Activated CD4-positive, alpha-beta T cell treated with anti-CD3 and anti-CD28 coated beads, Interleukin-2, amount 10 ng/mL, durations not matched to agents 7 days and 5 days (primary cell): ENCODE results near the gene PCDHGA2. TPM values are rescaled to one million over a fixed set of nuclear protein-coding genes. Genes with fewer than 3 reads are reported as not detected.
"Not testable (repeated sequence)": the region's sequence is repeated elsewhere in the genome, so short reads cannot be mapped to it uniquely, and the experiment has no call there.

Experiments
- CTCF ChIA-PET: fragments of 350-600 bp; sonication (Branson Sonifier 250); formaldehyde crosslinking; loops from one replicate; lab custom pipeline; 2021; ENCODE audit warnings: antibody characterized with exemption; lab: Charles Lee
- POLR2A ChIA-PET: fragments of 350-600 bp; sonication (Branson Sonifier 250); formaldehyde crosslinking; loops from one replicate; lab custom pipeline; 2021; ENCODE audit warnings: antibody characterized with exemption; lab: Charles Lee
- DNase-seq: peaks from one replicate; pipeline ENCODE4 v3.0.0-alpha.2; 2020
- H3K27ac Mint-ChIP-seq: one replicate; pipeline ENCODE4 v1.8.0; 2021; ENCODE audit warnings: mild to moderate bottlenecking, moderate library complexity, mixed read lengths
- H3K27me3 Mint-ChIP-seq: one replicate; pipeline ENCODE4 v1.8.0; 2021; ENCODE audit warnings: mixed read lengths
- H3K36me3 Mint-ChIP-seq: one replicate; pipeline ENCODE4 v1.8.0; 2021; ENCODE audit warnings: low read depth, mixed read lengths
- H3K4me1 Mint-ChIP-seq: one replicate; pipeline ENCODE4 v1.8.0; 2021; ENCODE audit warnings: mixed read lengths
- H3K4me3 Mint-ChIP-seq: one replicate; pipeline ENCODE4 v1.8.0; 2021; ENCODE audit warnings: mild to moderate bottlenecking, moderate library complexity, mixed read lengths
- H3K9me3 Mint-ChIP-seq: one replicate; pipeline ENCODE4 v1.8.0; 2021; ENCODE audit warnings: mixed read lengths
- total RNA-seq, 2 experiments: library from RNA; stranded (reverse); gene quantifications; one replicate each; pipeline ENCODE4 v1.2.3, GENCODE V29; 2021

Gene PCDHGA2
- total RNA-seq = not detected

- no peak within 1 kb of the TSS for H3K4me3 Mint-ChIP-seq
- ChIA-PET POLR2A (no interaction called here), CTCF (interaction anchor here (0.7 to 2.9 kb wide), 5 partner anchors 8 to 82 kb away, joined by 3 to 17 read pairs (median 3); partner anchors contain the start of genes PCDHGA1, PCDHGA11, PCDHGB1 and TAF7)
- H3K27me3 Mint-ChIP-seq = peaks cover 43% of the 10 kb centered on the region
- DNase-seq = no peak
- no peak within 1 kb of the TSS for H3K27ac Mint-ChIP-seq
- H3K36me3 Mint-ChIP-seq = peaks cover 7% of the 10 kb centered on the region
- peaks cover 35% of the 10 kb centered on the region for H3K9me3 Mint-ChIP-seq
- no peaks in the 10 kb centered on the region for H3K4me1 Mint-ChIP-seq
Measured at GRCh38 chr5:141338538-141339306, at the start of gene PCDHGA2. TSS of gene PCDHGA2 (plus strand) at chr5:141338760.

- Mint-ChIP-seq H3K9me3 (peaks cover 50% of the 10 kb centered on the region), H3K4me3 (no peak overlapping the region), H3K36me3 (peaks cover 6% of the 10 kb centered on the region), H3K27me3 (no peaks in the 10 kb centered on the region), H3K27ac (no peak overlapping the region), H3K4me1 (no peaks in the 10 kb centered on the region)
- CTCF ChIA-PET = no interaction called here
- POLR2A ChIA-PET = no interaction called here
- no peak for DNase-seq
Measured at GRCh38 chr5:141298376-141298775, 40.2 kb upstream of the PCDHGA2 start.

GRCh38 chr5:141303756-141304155, 34.8 kb upstream of the PCDHGA2 start, which contains the start of gene SLC25A2:
TSS of gene SLC25A2 (minus strand) at chr5:141304049. CDS start at chr5:141303865, 184 bp downstream.
- ChIA-PET POLR2A (no interaction called here), CTCF (interaction anchor here (0.9 kb wide), 1 partner anchor 16 kb away, joined by 7 read pairs; no protein-coding TSS in a partner anchor)
- Mint-ChIP-seq H3K27me3 (no peaks in the 10 kb centered on the region), H3K9me3 (peaks cover 62% of the 10 kb centered on the region), H3K4me1 (no peaks in the 10 kb centered on the region), H3K4me3 (no peak within 1 kb of the TSS), H3K36me3 (peaks cover 12% of the 10 kb centered on the region), H3K27ac (no peak within 1 kb of the TSS)
- no peak for DNase-seq

- ChIA-PET POLR2A (no interaction called here), CTCF (interaction anchor here (0.6 kb wide), 1 partner anchor 44 kb away, joined by 3 read pairs; no protein-coding TSS in a partner anchor)
- no peak for DNase-seq
- Mint-ChIP-seq H3K9me3 (peaks cover 55% of the 10 kb centered on the region), H3K36me3 (peaks cover 14% of the 10 kb centered on the region), H3K4me3 (no peak overlapping the region), H3K4me1 (no peaks in the 10 kb centered on the region), H3K27ac (no peak overlapping the region), H3K27me3 (no peaks in the 10 kb centered on the region)
Measured at GRCh38 chr5:141306630-141307029, 31.9 kb upstream of the PCDHGA2 start.

DNA sequence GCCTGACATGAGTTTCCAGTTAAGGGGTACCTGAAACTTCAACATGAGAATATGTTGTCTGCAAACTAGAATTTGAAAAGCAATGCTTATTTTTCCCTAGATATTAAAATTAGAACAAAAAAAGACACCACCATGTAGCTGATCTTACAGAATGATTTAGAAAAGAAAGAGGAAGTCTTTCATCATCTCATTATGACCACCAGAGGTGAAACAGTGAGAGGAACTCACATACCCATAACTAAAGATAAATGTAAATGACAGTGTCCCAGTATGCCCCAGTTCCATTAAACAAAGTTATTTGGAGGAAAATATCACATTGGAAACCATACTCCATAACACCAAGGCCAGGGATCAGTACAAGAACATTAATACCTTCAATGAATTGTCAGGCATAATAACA, 24.8 kb upstream of the PCDHGA2 start:
- no peaks in the 10 kb centered on the region for H3K27me3 Mint-ChIP-seq
- peaks cover 52% of the 10 kb centered on the region for H3K9me3 Mint-ChIP-seq
- peaks cover 58% of the 10 kb centered on the region for H3K36me3 Mint-ChIP-seq
- H3K4me1 Mint-ChIP-seq = peaks cover 6% of the 10 kb centered on the region
- CTCF ChIA-PET = no interaction called here
- POLR2A ChIA-PET = no interaction called here
- H3K4me3 Mint-ChIP-seq = no peak overlapping the region
- DNase-seq = no peak
- H3K27ac Mint-ChIP-seq = no peak overlapping the region

DNA sequence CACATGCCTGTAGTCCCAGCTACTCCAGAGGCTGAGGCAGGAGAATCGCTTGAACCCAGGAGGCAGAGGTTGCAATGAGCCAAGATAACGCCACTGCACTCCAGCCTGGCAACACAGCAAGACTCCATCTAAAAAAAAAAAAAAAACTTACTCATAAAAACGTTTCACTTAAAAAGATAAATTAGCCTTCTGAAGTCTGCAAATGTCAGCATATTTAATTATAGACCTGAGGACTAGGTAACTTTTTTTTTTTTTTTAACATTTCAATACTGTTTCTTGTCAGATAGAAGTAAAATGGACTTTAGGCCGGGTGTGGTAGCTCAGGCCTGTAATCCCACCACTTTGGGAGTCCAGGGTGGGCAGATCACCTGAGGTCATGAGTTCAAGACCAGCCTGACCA, 21.6 kb upstream of the PCDHGA2 start:
- H3K27ac Mint-ChIP-seq, DNase-seq, H3K27me3 Mint-ChIP-seq, CTCF ChIA-PET, H3K4me3 Mint-ChIP-seq: not testable (repeated sequence)
- H3K9me3 Mint-ChIP-seq = peaks cover 62% of the 10 kb centered on the region
- H3K36me3 Mint-ChIP-seq = peaks cover 83% of the 10 kb centered on the region
- POLR2A ChIA-PET = interaction anchor here (0.6 kb wide), 1 partner anchor 47 kb away, joined by 3 read pairs; the partner anchor contains the start of gene PCDHGA5
- H3K4me1 Mint-ChIP-seq = peaks cover 30% of the 10 kb centered on the region

- ChIA-PET CTCF (interaction anchor here (0.7 to 4.3 kb wide), 9 partner anchors 10 to 517 kb away, joined by 3 to 40 read pairs (median 8); partner anchors contain the start of genes PCDHGA1, PCDHGA2 and PCDHGB1), POLR2A (no interaction called here)
- DNase-seq = no peak
- peak overlapping the region; percentile 89 for H3K4me3 Mint-ChIP-seq
- H3K36me3 Mint-ChIP-seq = peaks cover 69% of the 10 kb centered on the region
- no peaks in the 10 kb centered on the region for H3K27me3 Mint-ChIP-seq
- peak overlapping the region; percentile 33 for H3K27ac Mint-ChIP-seq
- H3K9me3 Mint-ChIP-seq = peaks cover 54% of the 10 kb centered on the region
- peaks cover 30% of the 10 kb centered on the region for H3K4me1 Mint-ChIP-seq
Measured at GRCh38 chr5:141319202-141319601, 19.4 kb upstream of the PCDHGA2 start.

- DNase-seq = no peak
- Mint-ChIP-seq H3K9me3 (peaks cover 53% of the 10 kb centered on the region), H3K4me3 (peak overlapping the region; percentile 89), H3K36me3 (peaks cover 67% of the 10 kb centered on the region), H3K27ac (peak overlapping the region; percentile 98), H3K4me1 (peaks cover 30% of the 10 kb centered on the region), H3K27me3 (no peaks in the 10 kb centered on the region)
- POLR2A ChIA-PET = no interaction called here
- CTCF ChIA-PET = interaction anchor here (0.6 to 4.3 kb wide), 20 partner anchors 8 to 1073 kb away, joined by 3 to 40 read pairs (median 4); partner anchors contain the start of genes PCDHGA1, PCDHGA2, PCDHGA3 and PCDHGB1
Measured at GRCh38 chr5:141319699-141320098, 18.9 kb upstream of the PCDHGA2 start.

- Mint-ChIP-seq H3K27me3 (no peaks in the 10 kb centered on the region), H3K4me3 (peak within 1 kb of the TSS; percentile 89), H3K4me1 (peaks cover 30% of the 10 kb centered on the region), H3K27ac (peak within 1 kb of the TSS; percentile 98), H3K9me3 (peaks cover 47% of the 10 kb centered on the region), H3K36me3 (peaks cover 60% of the 10 kb centered on the region)
- POLR2A ChIA-PET = interaction anchor here (0.6 kb wide), 1 partner anchor 570 kb away, joined by 3 read pairs; no protein-coding TSS in a partner anchor
- peak; percentile 93 for DNase-seq
- CTCF ChIA-PET = interaction anchor here (0.6 to 4.3 kb wide), 23 partner anchors 9 to 1073 kb away, joined by 3 to 40 read pairs (median 3); partner anchors contain the start of genes IK, PCDHGA1, PCDHGA2 and PCDHGA3
Measured at GRCh38 chr5:141320225-141321169, 18.1 kb upstream of the PCDHGA2 start, which contains the start of gene TAF7. TSS of gene TAF7 (minus strand) at chr5:141320784. CDS start at chr5:141320044, 740 bp downstream.

GRCh38 chr5:141322261-141322660, 16.3 kb upstream of the PCDHGA2 start:
- CTCF ChIA-PET = no interaction called here
- peaks cover 44% of the 10 kb centered on the region for H3K36me3 Mint-ChIP-seq
- H3K4me1 Mint-ChIP-seq = peaks cover 37% of the 10 kb centered on the region
- no peak overlapping the region for H3K4me3 Mint-ChIP-seq
- H3K9me3 Mint-ChIP-seq = peaks cover 50% of the 10 kb centered on the region
- H3K27me3 Mint-ChIP-seq = peaks cover 2% of the 10 kb centered on the region
- POLR2A ChIA-PET = no interaction called here
- no peak for DNase-seq
- H3K27ac Mint-ChIP-seq = peak overlapping the region; percentile 9

GRCh38 chr5:141326088-141326854, 12.3 kb upstream of the PCDHGA2 start:
- Mint-ChIP-seq H3K4me1 (peaks cover 10% of the 10 kb centered on the region), H3K9me3 (peaks cover 33% of the 10 kb centered on the region), H3K36me3 (peaks cover 9% of the 10 kb centered on the region), H3K4me3 (peak overlapping the region; percentile 79), H3K27ac (no peak overlapping the region), H3K27me3 (peaks cover 16% of the 10 kb centered on the region)
- peak; percentile 70 for DNase-seq
- ChIA-PET CTCF (interaction anchor here (0.7 to 2.5 kb wide), 4 partner anchors 24 to 1503 kb away, joined by 3 to 8 read pairs (median 4); partner anchors contain the start of gene PCDHGB1), POLR2A (no interaction called here)
